Panc1 (cell line): Measurements from ENCODE around the gene CAPN8. TPM values are rescaled to one million over a fixed set of nuclear protein-coding genes. Genes with fewer than 3 reads are reported as not detected.

Experiments
- ATAC-seq: fragments of 200-7000 bp; cut with Tn5 transposase; 2 replicates; pipeline ENCODE4 v1.9.1; 2020; ENCODE audit warnings: mild to moderate bottlenecking, moderate library complexity
- BruUV-seq: library from RNA; stranded (reverse); fragments of 400-500 nt; replicated peaks from 2 replicates; lab custom pipeline; 2021; lab: Mats Ljungman, UMichigan
- CTCF ChIA-PET: fragments of 300-600 bp; sonication (Branson Sonifier 250); formaldehyde crosslinking; loops from one replicate; lab custom pipeline; 2022; ENCODE audit warnings: antibody characterized with exemption; lab: Charles Lee
- POLR2A ChIA-PET: fragments of 300-600 bp; sonication (Branson Sonifier 250); formaldehyde crosslinking; loops from one replicate; lab custom pipeline; 2022; ENCODE audit warnings: antibody characterized with exemption; lab: Charles Lee
- DNase-seq: peaks from one replicate; pipeline ENCODE4 v3.0.0-alpha.2; 2010; ENCODE audit warnings: low read depth, low spot score
- H3K27ac ChIP-seq: 2 replicates; pipeline ENCODE4 v1.5.1; 2011; ENCODE audit warnings: mild to moderate bottlenecking, low read length, inconsistent platforms
- H3K27me3 ChIP-seq: fragments of 200-500 bp; sonication (Bioruptor generic); 2 replicates; pipeline ENCODE4 v1.6.0; 2014; ENCODE audit warnings: low read length, inconsistent platforms; ENCODE audit not compliant: control insufficient read depth, insufficient read depth
- H3K36me3 ChIP-seq: fragments of 200-500 bp; sonication (Bioruptor generic); 2 replicates; pipeline ENCODE4 v1.5.1; 2014; ENCODE audit warnings: inconsistent platforms, mild to moderate bottlenecking, low read length, moderate library complexity; ENCODE audit not compliant: control insufficient read depth, insufficient read depth
- H3K4me1 ChIP-seq: 2 replicates; pipeline ENCODE4 v1.5.1; 2011; ENCODE audit warnings: inconsistent platforms, mild to moderate bottlenecking, low read length, moderate library complexity; ENCODE audit not compliant: control insufficient read depth, insufficient read depth
- H3K4me3 ChIP-seq, 2 experiments: 2 replicates each; pipeline ENCODE4 v1.5.1; 2011 to 2012; ENCODE audit warnings: low read depth in 2 of 2, low read length in 2 of 2, mild to moderate bottlenecking in 2 of 2, inconsistent platforms in 1 of 2, moderate library complexity in 1 of 2
- H3K9me3 ChIP-seq: fragments of 200-500 bp; sonication (Bioruptor generic); 2 replicates; pipeline ENCODE4 v1.5.1; 2014; ENCODE audit warnings: low read depth, mild to moderate bottlenecking, inconsistent platforms, low read length, moderate library complexity; ENCODE audit not compliant: control insufficient read depth, insufficient read depth
- CTCF ChIP-seq: fragments of 450-650 bp; IDR thresholded peaks from 2 replicates; pipeline ENCODE4 v1.5.1; 2017; ENCODE audit warnings: mild to moderate bottlenecking
- POLR2AphosphoS5 ChIP-seq: IDR thresholded peaks from 2 replicates; pipeline ENCODE4 v1.6.1; 2012; ENCODE audit warnings: mild to moderate bottlenecking, low read depth, low read length, moderate library complexity
- REST ChIP-seq, 2 experiments: IDR thresholded peaks; 2 replicates each; pipeline ENCODE4 v1.6.1; 2011 to 2012; ENCODE audit warnings: low read depth in 2 of 2, control low read depth in 1 of 2, low read length in 1 of 2, mild to moderate bottlenecking in 1 of 2, moderate library complexity in 1 of 2; ENCODE audit not compliant: insufficient read depth in 1 of 2
- SIN3A ChIP-seq: IDR thresholded peaks from 2 replicates; pipeline ENCODE4 v1.6.1; 2012; ENCODE audit warnings: low read depth, mild to moderate bottlenecking, low read length, moderate library complexity, borderline replicate concordance; ENCODE audit not compliant: insufficient read depth
- TCF7L2 ChIP-seq: IDR thresholded peaks from 2 replicates; pipeline ENCODE4 v1.6.1; 2011; ENCODE audit warnings: mild to moderate bottlenecking, low read depth, low read length, inconsistent platforms
- in situ Hi-C: cut with HindIII; loops from 2 replicates; pipeline ENCODE4 v1.10.0; 2016; ENCODE audit warnings: low sequenced_read_pairs, low pct_unique_long_range_greater_than_20kb
- intact Hi-C: fragments of 100-400 bp; cut with micrococcal nuclease; formaldehyde crosslinking; loops from one replicate; pipeline ENCODE4 v1.10.0; 2022; ENCODE audit not compliant: unreplicated experiment
- total RNA-seq: library from RNA; stranded (reverse); gene quantifications from one replicate; pipeline ENCODE4 v1.2.1, GENCODE V29; 2021; ENCODE audit not compliant: unreplicated experiment

The CAPN8 gene
- total RNA-seq, 1 experiment from 2014 or later: 0.28 TPM

- BruUV-seq: no TSS peak
- TF ChIP-seq TCF7L2 (no peak), REST (IDR thresholded peaks at IDR 0.05; ENCODE audit: insufficient read depth in 1 of 2, low read depth in 2 of 2, low read length in 1 of 2) (no peak), SIN3A (no peak), POLR2AphosphoS5 (no peak), CTCF (no peak)
- ChIA-PET POLR2A (no interaction called here), CTCF (no interaction called here)
- no peaks in the 10 kb centered on the region for H3K9me3 ChIP-seq
- no peak overlapping the region for H3K27ac ChIP-seq
- intact Hi-C loops (loop anchor here (2.0 kb wide), 1 partner anchor 19 kb away; no protein-coding TSS in a partner anchor), in situ Hi-C loops (no loop called here)
- H3K36me3 ChIP-seq: no peaks in the 10 kb centered on the region
- no peak overlapping the region for H3K4me3 ChIP-seq
- ATAC-seq: no peak
- no peak for DNase-seq
- no peaks in the 10 kb centered on the region for H3K27me3 ChIP-seq
- H3K4me1 ChIP-seq: no peaks in the 10 kb centered on the region
These were observed 26.2 kb downstream of the CAPN8 start for GRCh38 chr1:223639331-223639749.

DNA sequence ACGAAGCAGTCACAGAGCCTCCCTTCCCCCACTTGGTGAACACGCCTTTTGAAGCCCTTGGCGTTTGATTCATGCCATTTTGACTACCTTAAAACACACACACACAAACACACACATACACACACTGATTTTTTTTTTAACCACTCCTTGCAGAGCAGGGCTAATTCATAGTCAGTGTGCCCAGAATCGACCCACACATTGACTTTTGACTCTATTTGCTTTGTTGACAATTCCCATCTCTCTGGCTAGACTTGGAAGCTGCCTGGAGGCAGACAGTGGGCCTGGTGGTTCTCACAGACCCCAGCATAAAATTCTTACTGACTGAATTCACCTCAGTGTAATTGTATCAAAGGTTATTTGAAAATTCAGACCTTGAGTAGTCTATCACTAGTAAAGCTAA is 30.3 kb downstream of the CAPN8 start:
- in situ Hi-C loops (no loop called here), intact Hi-C loops (no loop called here)
- no peak for DNase-seq
- no peak overlapping the region for H3K4me3 ChIP-seq
- BruUV-seq: no TSS peak
- ATAC-seq: no peak
- no peaks in the 10 kb centered on the region for H3K9me3 ChIP-seq
- H3K36me3 ChIP-seq: no peaks in the 10 kb centered on the region
- no peaks in the 10 kb centered on the region for H3K27me3 ChIP-seq
- no peak overlapping the region for H3K27ac ChIP-seq
- H3K4me1 ChIP-seq: no peaks in the 10 kb centered on the region
- TF ChIP-seq POLR2AphosphoS5: no peak
- ChIA-PET POLR2A (no interaction called here), CTCF (interaction anchor here (0.6 kb wide), 1 partner anchor 250 kb away, joined by 6 read pairs; no protein-coding TSS in a partner anchor)

GRCh38 chr1:223634423-223634822 is 31.1 kb downstream of the CAPN8 start:
- Histone ChIP-seq H3K27ac (no peak overlapping the region), H3K9me3 (no peaks in the 10 kb centered on the region), H3K36me3 (no peaks in the 10 kb centered on the region), H3K4me1 (no peaks in the 10 kb centered on the region), H3K4me3 (no peak overlapping the region), H3K27me3 (no peaks in the 10 kb centered on the region)
- in situ Hi-C loops: no loop called here
- DNase-seq (no peak), ATAC-seq (no peak)
- CTCF ChIA-PET: interaction anchor here (0.6 kb wide), 1 partner anchor 249 kb away, joined by 6 read pairs; no protein-coding TSS in a partner anchor
- POLR2A ChIA-PET: no interaction called here
- intact Hi-C loops: no loop called here
- BruUV-seq: no TSS peak
- TF ChIP-seq SIN3A (no peak), TCF7L2 (no peak), CTCF (no peak), REST (IDR thresholded peaks at IDR 0.05; ENCODE audit: insufficient read depth in 1 of 2, low read depth in 2 of 2, low read length in 1 of 2) (no peak)
